ENCODE measurements around the gene UVRAG.

UVRAG gene

GRCh38 chr11:75809991-75810390, 5.0 kb upstream of the UVRAG start:
- no peak for DNase-seq (ENCODE audit: low spot score)

GRCh38 chr11:75810637-75811390, 4.2 kb upstream of the UVRAG start:
- DNase-seq (ENCODE audit: low spot score): no peak

GRCh38 chr11:75811485-75811884, 3.5 kb upstream of the UVRAG start:
- DNase-seq (ENCODE audit: low spot score): no peak

GRCh38 chr11:75812542-75813040, 2.4 kb upstream of the UVRAG start:
- DNase-seq (ENCODE audit: low spot score): no peak

DNA sequence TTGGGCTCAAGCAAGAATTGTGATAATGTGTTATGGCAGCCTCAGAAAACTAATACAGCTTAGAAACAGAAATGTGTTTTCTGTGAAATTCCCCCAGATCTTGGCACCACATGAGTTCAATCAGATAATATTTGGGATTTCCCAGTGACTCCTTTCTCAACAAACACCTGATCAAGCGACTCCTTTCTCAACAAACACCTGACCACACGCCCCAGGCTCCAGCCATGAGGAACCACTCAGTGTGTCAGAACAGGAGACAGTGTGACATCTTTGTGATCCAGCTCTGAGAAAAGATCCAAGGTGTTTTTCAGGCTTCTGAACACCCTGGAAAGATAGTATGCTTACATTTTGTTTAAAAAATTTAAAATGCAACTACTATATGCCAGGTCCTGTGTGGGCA, 1.9 kb upstream of the UVRAG start:
- no peak for DNase-seq (ENCODE audit: low spot score)

DNA sequence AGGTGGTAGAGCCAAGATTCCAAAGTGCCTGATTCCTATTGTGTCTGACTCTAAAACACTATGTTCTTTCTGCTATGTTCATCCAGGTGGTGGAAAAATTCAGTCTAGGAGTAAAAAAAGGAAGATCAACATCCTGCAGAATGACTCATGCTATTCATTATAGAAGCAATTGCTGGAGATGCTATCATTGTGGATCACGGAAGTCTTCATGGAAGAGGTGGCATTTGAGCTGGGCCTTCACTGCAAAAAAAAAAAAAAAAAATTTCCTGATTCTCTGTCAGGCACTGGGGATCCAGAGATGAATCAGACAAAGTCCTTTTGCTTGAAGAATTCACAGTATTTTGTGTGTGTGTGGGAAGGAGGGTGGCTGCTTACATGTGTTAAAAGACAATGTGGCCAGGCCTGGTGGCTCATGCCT, 1.4 kb upstream of the UVRAG start:
- DNase-seq (ENCODE audit: low spot score): no peak

DNA sequence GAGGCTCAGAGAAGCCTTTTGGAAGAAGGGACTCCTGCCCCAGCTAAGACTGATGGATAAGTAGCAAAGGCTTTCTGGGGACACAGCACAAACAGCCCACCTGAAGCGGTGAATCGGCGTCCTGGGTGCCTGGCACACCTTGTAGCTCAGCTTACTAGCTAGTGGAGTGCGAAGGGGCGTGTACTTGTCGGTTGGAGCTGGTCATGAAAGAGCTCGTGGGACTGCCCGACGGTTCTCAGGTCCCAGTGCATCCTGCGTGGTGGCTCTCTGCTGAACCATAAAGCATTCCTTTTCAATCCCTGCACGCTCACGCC, 690 bp upstream of the UVRAG start:
- DNase-seq (ENCODE audit: low spot score): no peak

- peak; percentile 37 for DNase-seq (ENCODE audit: low spot score)
These were observed 547 bp downstream of the UVRAG start for GRCh38 chr11:75815345-75816168.

DNA sequence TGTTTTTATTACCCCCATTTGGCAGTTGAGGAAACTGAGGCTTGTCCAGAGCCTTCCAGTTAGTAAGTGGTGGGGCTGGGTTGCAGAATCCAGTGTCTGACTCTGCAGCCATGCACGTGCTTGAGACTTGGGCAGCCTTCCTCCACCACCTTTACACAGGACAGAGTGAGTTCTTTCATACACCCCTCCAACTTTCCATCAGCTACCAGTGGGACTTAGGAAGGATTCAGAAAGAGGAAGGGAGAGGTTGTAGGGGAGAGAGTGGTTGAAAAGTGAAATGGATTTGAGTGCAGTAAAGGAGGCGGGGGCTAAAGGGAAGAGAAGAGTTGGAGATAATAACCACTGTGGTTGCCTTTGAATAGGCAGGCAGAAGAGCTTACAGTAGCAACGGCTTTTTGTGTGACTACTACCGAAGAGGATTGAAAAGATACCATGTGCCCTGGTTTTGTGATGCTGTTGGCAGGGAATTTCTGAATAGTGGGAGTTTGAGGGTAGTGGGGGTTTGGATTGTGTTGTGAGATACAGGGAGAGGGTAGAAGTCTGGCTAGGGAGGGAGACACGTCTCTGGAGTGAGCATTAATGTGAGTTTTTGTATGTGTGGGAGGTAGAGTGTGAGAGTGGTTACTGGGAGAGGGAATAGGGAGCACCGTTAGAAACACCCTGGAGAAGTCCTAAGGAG, 1.7 kb downstream of the UVRAG start:
- DNase-seq (ENCODE audit: low spot score): no peak

- no peak for DNase-seq (ENCODE audit: low spot score)
These were observed 5.6 kb downstream of the UVRAG start for GRCh38 chr11:75820645-75821044.

- no peak for DNase-seq (ENCODE audit: low spot score)
These were observed 6.2 kb downstream of the UVRAG start for GRCh38 chr11:75821202-75821601.

- DNase-seq (ENCODE audit: low spot score): no peak
These were observed 7.5 kb downstream of the UVRAG start for GRCh38 chr11:75822541-75822940.

GRCh38 chr11:75823415-75823814, 8.4 kb downstream of the UVRAG start:
- no peak for DNase-seq (ENCODE audit: low spot score)

DNA sequence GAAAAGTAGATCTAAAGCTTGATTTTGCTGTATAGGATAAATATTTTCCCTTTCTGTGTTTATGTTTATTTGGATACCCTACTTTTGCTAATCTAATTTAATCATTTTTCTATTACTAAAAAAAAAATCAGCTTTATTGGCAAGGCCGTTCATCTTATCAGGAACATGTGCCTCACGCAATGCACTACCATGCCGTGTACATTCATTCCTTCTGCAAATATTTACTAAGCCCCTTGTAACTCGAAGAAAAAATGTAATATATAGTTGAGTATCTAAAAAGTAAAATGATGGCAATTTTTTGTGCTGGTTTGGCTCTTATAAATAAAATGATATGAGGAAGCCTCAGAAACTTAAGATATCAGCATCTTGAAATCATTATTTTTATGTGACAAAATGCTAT, 8.9 kb downstream of the UVRAG start:
- DNase-seq (ENCODE audit: low spot score): no peak

DNA sequence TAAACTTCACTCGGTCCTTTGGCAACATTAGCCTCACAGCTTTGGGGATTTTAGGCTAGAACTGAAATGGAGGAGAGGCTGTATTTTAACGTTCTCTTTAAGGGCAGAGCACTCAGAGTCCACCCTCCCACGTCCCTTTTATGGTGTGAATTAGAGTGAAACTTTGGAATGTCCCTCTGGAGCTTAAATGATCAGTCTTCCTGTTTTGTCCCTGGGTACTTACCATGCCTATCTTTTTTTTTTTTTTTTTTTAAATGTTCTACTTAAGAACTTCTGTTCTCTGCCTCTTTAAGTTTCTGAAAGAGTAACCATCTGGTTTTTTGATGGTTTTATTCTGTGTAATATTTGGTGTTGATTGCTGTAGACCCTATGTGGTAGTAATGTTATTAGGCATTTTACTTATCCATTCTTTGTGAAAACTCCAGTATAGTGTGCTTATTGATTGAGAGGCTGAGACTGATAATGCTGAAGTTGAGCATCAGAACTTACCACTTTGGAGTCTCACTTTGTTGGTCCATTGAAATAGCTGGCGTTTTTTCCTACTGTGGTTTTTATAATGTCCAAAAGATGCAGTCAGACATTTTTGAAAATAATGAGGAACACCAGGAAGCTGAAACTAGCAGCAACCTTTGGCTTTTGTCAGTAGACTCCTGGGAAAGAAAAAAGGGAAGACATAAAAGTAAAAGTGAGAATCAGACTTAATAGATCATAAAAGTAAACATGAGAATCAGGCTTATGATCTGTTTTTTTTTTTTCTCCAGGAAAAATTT, 11.6 kb downstream of the UVRAG start:
- no peak for DNase-seq (ENCODE audit: low spot score)

DNA sequence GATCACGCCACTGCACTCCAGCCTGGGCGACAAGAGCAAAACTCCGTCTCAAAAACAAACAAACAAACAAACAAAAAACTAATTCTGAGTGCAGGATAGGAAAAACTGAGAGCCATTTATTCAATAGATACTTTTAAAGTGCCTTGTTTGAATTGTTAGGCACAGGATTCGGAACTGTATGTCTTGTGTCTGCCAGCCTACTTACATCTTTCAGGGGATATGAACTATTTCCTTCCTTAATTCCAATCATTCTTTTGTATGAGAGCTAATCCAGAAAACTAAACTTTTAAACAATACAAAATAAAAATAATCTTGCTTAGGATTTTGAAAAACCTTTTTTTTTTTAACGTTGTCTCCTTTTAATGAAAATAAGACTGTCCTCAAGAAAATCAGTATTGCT, 12.6 kb downstream of the UVRAG start:
- no peak for DNase-seq (ENCODE audit: low spot score)

- DNase-seq (ENCODE audit: low spot score): no peak
These were observed 17.0 kb downstream of the UVRAG start for GRCh38 chr11:75831915-75832502.

DNA sequence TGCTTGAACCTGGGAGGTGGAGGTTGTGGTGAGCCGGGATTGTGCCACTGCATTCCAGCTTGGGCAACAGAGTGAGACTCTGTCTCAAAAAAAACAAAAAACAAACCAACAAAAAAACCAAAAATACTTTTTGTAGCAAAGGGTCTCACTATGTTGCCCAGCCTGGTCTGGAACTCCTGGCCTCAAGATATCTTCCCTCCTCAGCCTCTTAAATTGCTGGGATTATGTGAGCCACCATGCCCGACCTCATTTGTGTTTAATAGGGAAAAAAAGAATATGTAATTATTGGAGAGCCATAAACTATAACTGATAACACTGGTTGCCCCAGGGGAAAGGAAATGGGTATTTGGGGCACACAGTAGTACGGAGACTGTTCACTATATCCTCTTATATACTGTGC, 19.7 kb downstream of the UVRAG start:
- DNase-seq (ENCODE audit: low spot score): no peak

DNA sequence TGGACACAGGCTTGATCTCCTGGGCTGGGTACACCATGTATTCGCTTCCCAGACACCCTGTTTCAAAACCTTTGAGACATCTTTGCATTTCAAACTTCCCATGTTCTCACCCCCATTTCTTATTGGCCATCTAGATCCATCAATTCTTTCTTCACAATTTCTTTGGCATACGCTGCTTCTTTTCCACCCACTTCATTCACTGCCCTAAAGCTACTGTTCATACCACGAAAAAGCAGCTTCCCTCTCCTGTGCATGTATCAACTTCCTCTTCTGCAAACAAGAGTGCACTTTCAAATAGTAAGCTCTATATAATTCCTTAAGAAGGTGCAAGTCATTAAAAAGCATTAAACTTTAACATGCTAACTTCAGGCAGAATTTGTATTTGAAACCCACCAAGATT, 21.4 kb downstream of the UVRAG start:
- DNase-seq (ENCODE audit: low spot score): no peak

DNA sequence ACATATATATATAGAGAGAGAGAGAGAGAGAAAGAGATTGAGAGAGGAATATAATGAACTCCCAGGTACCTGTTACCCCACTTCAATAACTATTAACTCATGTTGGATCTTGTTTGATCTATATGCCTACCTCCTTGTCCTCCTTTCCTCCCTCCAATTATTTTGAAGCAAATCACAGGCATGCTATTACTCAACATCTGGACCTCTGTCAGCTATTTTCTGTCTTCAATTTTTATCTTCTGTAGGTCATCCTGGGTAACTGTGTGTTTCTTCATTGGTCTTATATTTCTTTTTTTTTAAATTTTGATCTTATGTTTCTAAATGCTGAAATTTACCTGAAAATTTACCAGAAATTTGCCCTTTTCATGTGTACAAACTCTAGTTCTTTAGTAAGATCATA, 24.8 kb downstream of the UVRAG start:
- no peak for DNase-seq (ENCODE audit: low spot score)

DNA sequence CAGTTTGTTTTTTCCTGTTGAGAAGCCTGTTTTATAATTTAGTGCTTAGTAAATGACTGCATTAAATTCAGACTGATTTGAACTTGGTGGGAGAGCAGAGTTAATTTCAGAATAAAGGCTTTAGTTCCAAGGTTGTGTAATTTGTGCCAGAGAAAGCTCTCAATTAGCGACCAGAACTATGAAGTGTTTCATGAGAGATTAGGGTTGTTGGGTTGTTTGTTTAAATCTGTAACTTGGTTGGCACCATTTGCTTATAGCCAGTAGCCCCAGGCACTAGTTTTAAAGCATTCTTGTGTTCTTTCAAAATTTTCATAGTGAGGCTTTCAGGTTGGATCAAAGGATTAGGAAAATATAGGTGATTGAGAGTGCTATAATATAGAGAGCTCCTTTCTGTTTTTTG, 25.5 kb downstream of the UVRAG start:
- DNase-seq (ENCODE audit: low spot score): no peak

- DNase-seq (ENCODE audit: low spot score): no peak
These were observed 26.7 kb downstream of the UVRAG start for GRCh38 chr11:75841739-75842138.
